ENCODE data around the gene CNNM4. TPM values are rescaled to one million over a fixed set of nuclear protein-coding genes. Genes with fewer than 3 reads are reported as not detected.

The CNNM4 gene
- polyA plus RNA-seq, 1 donor from 2014 or later, result 7.5 TPM

- Histone ChIP-seq H3K9me2 (ENCODE audit: insufficient read depth, low read length) (no peaks in the 10 kb centered on the region), H3K4me2 (ENCODE audit: low read length) (no peak overlapping the region), H3K79me2 (replicated peaks; ENCODE audit: insufficient read depth, low read length) (no peaks in the 10 kb centered on the region), H2AFZ (ENCODE audit: low read depth, low read length) (no peak overlapping the region), H3K9ac (ENCODE audit: low read length) (no peak overlapping the region), H3K27me3 (ENCODE audit: insufficient read depth, low read depth, low read length) (no peaks in the 10 kb centered on the region), H3K9me3 (ENCODE audit: low read length) (no peaks in the 10 kb centered on the region), H3K27ac (ENCODE audit: low read length) (no peak overlapping the region), H3K4me3 (ENCODE audit: low read length) (no peak overlapping the region), H3F3A (ENCODE audit: insufficient read depth, low read length, poor library complexity, severe bottlenecking) (no peaks in the 10 kb centered on the region), H3K36me3 (ENCODE audit: insufficient read depth, low read length) (no peaks in the 10 kb centered on the region), H4K20me1 (ENCODE audit: insufficient read depth) (no peaks in the 10 kb centered on the region)
- TF ChIP-seq SMC3 (conservative IDR thresholded peaks at IDR 0.05; ENCODE audit: poor library complexity) (no peak), EZH2 (IDR thresholded peaks at IDR 0.05; ENCODE audit: borderline replicate concordance, insufficient read depth, low read length, poor library complexity, severe bottlenecking) (no peak), TAF1 (IDR thresholded peaks at IDR 0.05; ENCODE audit: low read depth) (no peak), RAD21 (conservative IDR thresholded peaks at IDR 0.05) (no peak), EP300 (conservative IDR thresholded peaks at IDR 0.05; ENCODE audit: poor library complexity, severe bottlenecking) (no peak), POLR2AphosphoS5 (IDR thresholded peaks at IDR 0.05) (no peak), MXI1 (conservative IDR thresholded peaks at IDR 0.05; ENCODE audit: poor library complexity, severe bottlenecking) (no peak)
- TF ChIP-seq, protein P1, sequence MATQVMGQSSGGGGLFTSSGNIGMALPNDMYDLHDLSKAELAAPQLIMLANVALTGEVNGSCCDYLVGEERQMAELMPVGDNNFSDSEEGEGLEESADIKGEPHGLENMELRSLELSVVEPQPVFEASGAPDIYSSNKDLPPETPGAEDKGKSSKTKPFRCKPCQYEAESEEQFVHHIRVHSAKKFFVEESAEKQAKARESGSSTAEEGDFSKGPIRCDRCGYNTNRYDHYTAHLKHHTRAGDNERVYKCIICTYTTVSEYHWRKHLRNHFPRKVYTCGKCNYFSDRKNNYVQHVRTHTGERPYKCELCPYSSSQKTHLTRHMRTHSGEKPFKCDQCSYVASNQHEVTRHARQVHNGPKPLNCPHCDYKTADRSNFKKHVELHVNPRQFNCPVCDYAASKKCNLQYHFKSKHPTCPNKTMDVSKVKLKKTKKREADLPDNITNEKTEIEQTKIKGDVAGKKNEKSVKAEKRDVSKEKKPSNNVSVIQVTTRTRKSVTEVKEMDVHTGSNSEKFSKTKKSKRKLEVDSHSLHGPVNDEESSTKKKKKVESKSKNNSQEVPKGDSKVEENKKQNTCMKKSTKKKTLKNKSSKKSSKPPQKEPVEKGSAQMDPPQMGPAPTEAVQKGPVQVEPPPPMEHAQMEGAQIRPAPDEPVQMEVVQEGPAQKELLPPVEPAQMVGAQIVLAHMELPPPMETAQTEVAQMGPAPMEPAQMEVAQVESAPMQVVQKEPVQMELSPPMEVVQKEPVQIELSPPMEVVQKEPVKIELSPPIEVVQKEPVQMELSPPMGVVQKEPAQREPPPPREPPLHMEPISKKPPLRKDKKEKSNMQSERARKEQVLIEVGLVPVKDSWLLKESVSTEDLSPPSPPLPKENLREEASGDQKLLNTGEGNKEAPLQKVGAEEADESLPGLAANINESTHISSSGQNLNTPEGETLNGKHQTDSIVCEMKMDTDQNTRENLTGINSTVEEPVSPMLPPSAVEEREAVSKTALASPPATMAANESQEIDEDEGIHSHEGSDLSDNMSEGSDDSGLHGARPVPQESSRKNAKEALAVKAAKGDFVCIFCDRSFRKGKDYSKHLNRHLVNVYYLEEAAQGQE (IDR thresholded peaks at IDR 0.05; ENCODE audit: borderline replicate concordance), result no peak
- TF ChIP-seq, protein P2, sequence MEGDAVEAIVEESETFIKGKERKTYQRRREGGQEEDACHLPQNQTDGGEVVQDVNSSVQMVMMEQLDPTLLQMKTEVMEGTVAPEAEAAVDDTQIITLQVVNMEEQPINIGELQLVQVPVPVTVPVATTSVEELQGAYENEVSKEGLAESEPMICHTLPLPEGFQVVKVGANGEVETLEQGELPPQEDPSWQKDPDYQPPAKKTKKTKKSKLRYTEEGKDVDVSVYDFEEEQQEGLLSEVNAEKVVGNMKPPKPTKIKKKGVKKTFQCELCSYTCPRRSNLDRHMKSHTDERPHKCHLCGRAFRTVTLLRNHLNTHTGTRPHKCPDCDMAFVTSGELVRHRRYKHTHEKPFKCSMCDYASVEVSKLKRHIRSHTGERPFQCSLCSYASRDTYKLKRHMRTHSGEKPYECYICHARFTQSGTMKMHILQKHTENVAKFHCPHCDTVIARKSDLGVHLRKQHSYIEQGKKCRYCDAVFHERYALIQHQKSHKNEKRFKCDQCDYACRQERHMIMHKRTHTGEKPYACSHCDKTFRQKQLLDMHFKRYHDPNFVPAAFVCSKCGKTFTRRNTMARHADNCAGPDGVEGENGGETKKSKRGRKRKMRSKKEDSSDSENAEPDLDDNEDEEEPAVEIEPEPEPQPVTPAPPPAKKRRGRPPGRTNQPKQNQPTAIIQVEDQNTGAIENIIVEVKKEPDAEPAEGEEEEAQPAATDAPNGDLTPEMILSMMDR (IDR thresholded peaks at IDR 0.05; ENCODE audit: poor library complexity, severe bottlenecking), result no peak
Measured at GRCh38 chr2:96838345-96839292, 77.9 kb downstream of the CNNM4 start.

GRCh38 chr2:96839293-96839874, 78.7 kb downstream of the CNNM4 start:
- no peak overlapping the region for H3K27ac ChIP-seq (ENCODE audit: low read length)
- H3K9me2 ChIP-seq (ENCODE audit: insufficient read depth, low read length), result no peaks in the 10 kb centered on the region
- no peak overlapping the region for H3K4me2 ChIP-seq (ENCODE audit: low read length)
- no peak overlapping the region for H3K4me3 ChIP-seq (ENCODE audit: low read length)
- no peaks in the 10 kb centered on the region for H3K79me2 ChIP-seq (replicated peaks; ENCODE audit: insufficient read depth, low read length)
- no peaks in the 10 kb centered on the region for H3F3A ChIP-seq (ENCODE audit: insufficient read depth, low read length, poor library complexity, severe bottlenecking)
- H3K36me3 ChIP-seq (ENCODE audit: insufficient read depth, low read length), result no peaks in the 10 kb centered on the region
- TF ChIP-seq EZH2 (IDR thresholded peaks at IDR 0.05; ENCODE audit: borderline replicate concordance, insufficient read depth, low read length, poor library complexity, severe bottlenecking), result no peak
- no peak for TF ChIP-seq EP300 (conservative IDR thresholded peaks at IDR 0.05; ENCODE audit: poor library complexity, severe bottlenecking)
- TF ChIP-seq, protein P2 (IDR thresholded peaks at IDR 0.05; ENCODE audit: poor library complexity, severe bottlenecking), result no peak
- TF ChIP-seq SMC3 (conservative IDR thresholded peaks at IDR 0.05; ENCODE audit: poor library complexity), result no peak
- no peak for TF ChIP-seq RAD21 (conservative IDR thresholded peaks at IDR 0.05)
- no peaks in the 10 kb centered on the region for H3K9me3 ChIP-seq (ENCODE audit: low read length)
- no peaks in the 10 kb centered on the region for H4K20me1 ChIP-seq (ENCODE audit: insufficient read depth)
- H3K9ac ChIP-seq (ENCODE audit: low read length), result no peak overlapping the region
- H2AFZ ChIP-seq (ENCODE audit: low read depth, low read length), result no peak overlapping the region
- H3K27me3 ChIP-seq (ENCODE audit: insufficient read depth, low read depth, low read length), result no peaks in the 10 kb centered on the region
